ENCODE results near the gene MLYCD. TPM values are rescaled to one million over a fixed set of nuclear protein-coding genes. Genes with fewer than 3 reads are reported as not detected.

The MLYCD gene
- total RNA-seq, 1 donor from 2014 or later = 10.8 TPM

GRCh38 chr16:83954577-83955016 lies 55.7 kb downstream of the MLYCD start:
- peaks cover 20% of the 10 kb centered on the region for H3K27me3 Mint-ChIP-seq
- no peak for DNase-seq
- no peaks in the 10 kb centered on the region for H3K36me3 Mint-ChIP-seq (ENCODE audit: low read depth)
- no peak overlapping the region for H3K27ac Mint-ChIP-seq
- peaks cover 8% of the 10 kb centered on the region for H3K4me1 Mint-ChIP-seq
- ATAC-seq (ENCODE audit: low read depth) = no peak
- CTCF ChIA-PET = interaction anchor here (0.5 to 1.2 kb wide), 3 partner anchors 110 to 129 kb away, joined by 3 to 4 read pairs (median 3); no protein-coding TSS in a partner anchor
- H3K9me3 Mint-ChIP-seq = no peaks in the 10 kb centered on the region
- H3K4me3 Mint-ChIP-seq = no peak overlapping the region
- TF ChIP-seq CTCF (IDR thresholded peaks at IDR 0.05) = no peak
- POLR2A ChIA-PET = no interaction called here
- intact Hi-C loops (cut with micrococcal nuclease) = loop anchor here (5.0 kb wide), 1 partner anchor 353 kb away; no protein-coding TSS in a partner anchor

GRCh38 chr16:83955218-83956130 lies 56.6 kb downstream of the MLYCD start:
- POLR2A ChIA-PET = no interaction called here
- no peak for TF ChIP-seq CTCF (IDR thresholded peaks at IDR 0.05)
- Mint-ChIP-seq H3K9me3 (no peaks in the 10 kb centered on the region), H3K4me1 (peaks cover 8% of the 10 kb centered on the region), H3K36me3 (ENCODE audit: low read depth) (no peaks in the 10 kb centered on the region), H3K4me3 (no peak overlapping the region), H3K27ac (no peak overlapping the region), H3K27me3 (peaks cover 20% of the 10 kb centered on the region)
- intact Hi-C loops (cut with micrococcal nuclease) = loop anchor here (1.0 to 5.0 kb wide), 6 partner anchors 110 to 529 kb away; partner anchors contain the start of gene TAF1C
- DNase-seq (no peak), ATAC-seq (ENCODE audit: low read depth) (no peak)
- CTCF ChIA-PET = interaction anchor here (0.6 kb wide), 1 partner anchor 104 kb away, joined by 3 read pairs; no protein-coding TSS in a partner anchor

GRCh38 chr16:83956336-83957289 lies 57.7 kb downstream of the MLYCD start:
- ATAC-seq (ENCODE audit: low read depth) (peak; percentile 51), DNase-seq (peak; percentile 66)
- H3K4me1 Mint-ChIP-seq = peaks cover 8% of the 10 kb centered on the region
- H3K4me3 Mint-ChIP-seq = no peak overlapping the region
- ChIA-PET CTCF (interaction anchor here (0.6 to 2.0 kb wide), 5 partner anchors 32 to 550 kb away, joined by 3 to 9 read pairs (median 4); partner anchors contain the start of gene TAF1C), POLR2A (no interaction called here)
- no peak overlapping the region for H3K27ac Mint-ChIP-seq
- intact Hi-C loops (cut with micrococcal nuclease) = loop anchor here (1.0 to 5.0 kb wide), 6 partner anchors 109 to 528 kb away; partner anchors contain the start of gene TAF1C
- peak; percentile 36 for TF ChIP-seq CTCF (IDR thresholded peaks at IDR 0.05)
- H3K9me3 Mint-ChIP-seq = no peaks in the 10 kb centered on the region
- H3K36me3 Mint-ChIP-seq (ENCODE audit: low read depth) = no peaks in the 10 kb centered on the region
- peaks cover 20% of the 10 kb centered on the region for H3K27me3 Mint-ChIP-seq

- Mint-ChIP-seq H3K27ac (no peak overlapping the region), H3K36me3 (ENCODE audit: low read depth) (no peaks in the 10 kb centered on the region), H3K4me1 (peaks cover 8% of the 10 kb centered on the region), H3K4me3 (no peak overlapping the region), H3K27me3 (peaks cover 20% of the 10 kb centered on the region), H3K9me3 (no peaks in the 10 kb centered on the region)
- ChIA-PET POLR2A (interaction anchor here (0.7 kb wide), 1 partner anchor 512 kb away, joined by 7 read pairs; no protein-coding TSS in a partner anchor), CTCF (interaction anchor here (0.9 to 2.0 kb wide), 3 partner anchors 131 to 549 kb away, joined by 3 to 9 read pairs (median 4); partner anchors contain the start of gene TAF1C)
- no peak for TF ChIP-seq CTCF (IDR thresholded peaks at IDR 0.05)
- no peak for ATAC-seq (ENCODE audit: low read depth)
- DNase-seq = no peak
- intact Hi-C loops (cut with micrococcal nuclease) = loop anchor here (2.0 to 5.0 kb wide), 2 partner anchors 350 to 527 kb away; no protein-coding TSS in a partner anchor
These were observed 58.5 kb downstream of the MLYCD start for GRCh38 chr16:83957296-83957855.

Measured in activated B cell treated with CpG ODN at 0.5 μM for 24 hours (primary cell).